Neural cell (in vitro differentiated cells): ENCODE results near the gene DENND6A. TPM values are rescaled to one million over a fixed set of nuclear protein-coding genes. Genes with fewer than 3 reads are reported as not detected.
"Not testable (repeated sequence)": the region's sequence is repeated elsewhere in the genome, so short reads cannot be mapped to it uniquely, and the experiment has no call there.

Experiments used
- H2AFZ ChIP-seq: fragments of 200-600, 300-800 bp; sonication (generic), shearing (Covaris generic); 2 replicates; pipeline ENCODE4 v1.6.0; 2014; ENCODE audit warnings: low read depth, mild to moderate bottlenecking, antibody characterized with exemption, low read length, moderate library complexity
- H3F3A ChIP-seq: fragments of 200-600 bp; shearing (Covaris generic); 2 replicates; pipeline ENCODE4 v1.6.1; 2016; ENCODE audit warnings: mild to moderate bottlenecking, moderate library complexity, mixed read lengths, antibody characterized with exemption, low read length; ENCODE audit not compliant: insufficient read depth, poor library complexity, severe bottlenecking
- H3K27ac ChIP-seq: fragments of 200-600, 300-800 bp; sonication (generic), shearing (Covaris generic); 2 replicates; pipeline ENCODE4 v1.5.1; 2014; ENCODE audit warnings: mild to moderate bottlenecking, low read length, moderate library complexity
- H3K27me3 ChIP-seq: fragments of 300-800, 200-600 bp; sonication (generic), shearing (Covaris generic); 2 replicates; pipeline ENCODE4 v1.6.0; 2014; ENCODE audit warnings: mild to moderate bottlenecking, low read depth, low read length, moderate library complexity; ENCODE audit not compliant: insufficient read depth
- H3K36me3 ChIP-seq: fragments of 300-800, 200-600 bp; sonication (generic), shearing (Covaris generic); 2 replicates; pipeline ENCODE4 v1.5.1; 2014; ENCODE audit warnings: mild to moderate bottlenecking, antibody characterized with exemption, low read length, moderate library complexity; ENCODE audit not compliant: insufficient read depth
- H3K4me2 ChIP-seq: fragments of 300-800, 200-600 bp; sonication (generic), shearing (Covaris generic); 2 replicates; pipeline ENCODE4 v1.6.0; 2014; ENCODE audit warnings: mild to moderate bottlenecking, low read length
- H3K4me3 ChIP-seq: fragments of 300-800, 200-600 bp; sonication (generic), shearing (Covaris generic); 2 replicates; pipeline ENCODE4 v1.5.1; 2014; ENCODE audit warnings: mild to moderate bottlenecking, low read length, moderate library complexity
- H3K79me2 ChIP-seq: fragments of 200-600 bp; shearing (Covaris generic); replicated peaks from 2 replicates; pipeline ENCODE4 v1.6.0; 2014; ENCODE audit warnings: mild to moderate bottlenecking, low read length, moderate library complexity; ENCODE audit not compliant: insufficient read depth
- H3K9ac ChIP-seq: fragments of 300-800, 200-600 bp; sonication (generic), shearing (Covaris generic); 2 replicates; pipeline ENCODE4 v1.6.1; 2016; ENCODE audit warnings: mild to moderate bottlenecking, low read length, mixed read lengths
- H3K9me2 ChIP-seq: fragments of 200-600 bp; shearing (Covaris generic); 2 replicates; pipeline ENCODE4 v1.6.1; 2016; ENCODE audit warnings: mild to moderate bottlenecking, low read length, mixed read lengths; ENCODE audit not compliant: insufficient read depth
- H3K9me3 ChIP-seq: fragments of 200-600, 300-800 bp; sonication (generic), shearing (Covaris generic); 2 replicates; pipeline ENCODE4 v1.6.1; 2016; ENCODE audit warnings: mild to moderate bottlenecking, mixed run types, low read length, moderate library complexity, mixed read lengths
- H4K20me1 ChIP-seq: fragments of 200-600 bp; shearing (Covaris generic); 2 replicates; pipeline ENCODE4 v1.6.1; 2016; ENCODE audit warnings: mild to moderate bottlenecking, mixed run types; ENCODE audit not compliant: insufficient read depth
- CTCF ChIP-seq: fragments of 450-650 bp; IDR thresholded peaks from 2 replicates; pipeline ENCODE4 v1.5.1; 2014; ENCODE audit warnings: antibody characterized with exemption, mild to moderate bottlenecking, moderate library complexity; ENCODE audit not compliant: poor library complexity, severe bottlenecking
- EP300 ChIP-seq: fragments of 450-650 bp; conservative IDR thresholded peaks from 2 replicates; pipeline ENCODE4 v1.6.1; 2014; ENCODE audit warnings: antibody characterized with exemption, mild to moderate bottlenecking, moderate library complexity; ENCODE audit not compliant: poor library complexity, severe bottlenecking
- EZH2 ChIP-seq: fragments of 200-600, 300-800 bp; shearing (Covaris generic), sonication (generic); IDR thresholded peaks from 2 replicates; pipeline ENCODE4 v1.6.1; 2014; ENCODE audit warnings: antibody characterized with exemption, low read length, borderline replicate concordance, mild to moderate bottlenecking; ENCODE audit not compliant: insufficient read depth, poor library complexity, severe bottlenecking
- MXI1 ChIP-seq: fragments of 450-650 bp; conservative IDR thresholded peaks from 2 replicates; pipeline ENCODE4 v1.6.1; 2014; ENCODE audit warnings: antibody characterized with exemption, mild to moderate bottlenecking; ENCODE audit not compliant: poor library complexity, severe bottlenecking
- POLR2AphosphoS5 ChIP-seq: IDR thresholded peaks from 2 replicates; pipeline ENCODE4 v1.6.1; 2012
- RAD21 ChIP-seq: fragments of 450-650 bp; conservative IDR thresholded peaks from 2 replicates; pipeline ENCODE4 v1.6.1; 2014; ENCODE audit warnings: antibody characterized with exemption, mild to moderate bottlenecking, moderate library complexity
- REST ChIP-seq: IDR thresholded peaks from 2 replicates; pipeline ENCODE4 v1.6.1; 2012; ENCODE audit warnings: borderline replicate concordance
- SMC3 ChIP-seq: fragments of 450-650 bp; conservative IDR thresholded peaks from 2 replicates; pipeline ENCODE4 v1.6.1; 2014; ENCODE audit warnings: antibody characterized with exemption, mild to moderate bottlenecking, moderate library complexity; ENCODE audit not compliant: poor library complexity
- TAF1 ChIP-seq: IDR thresholded peaks from 2 replicates; pipeline ENCODE4 v1.6.1; 2012; ENCODE audit warnings: low read depth
- polyA plus RNA-seq: library from polyadenylated mRNA; depleted of rRNA; stranded (reverse); fragments of >200 nt; gene quantifications from 2 replicates; pipeline ENCODE4 v1.2.3, GENCODE V29; 2014

DENND6A gene
- polyA plus RNA-seq, 1 donor from 2014 or later, result 24.0 TPM

DNA sequence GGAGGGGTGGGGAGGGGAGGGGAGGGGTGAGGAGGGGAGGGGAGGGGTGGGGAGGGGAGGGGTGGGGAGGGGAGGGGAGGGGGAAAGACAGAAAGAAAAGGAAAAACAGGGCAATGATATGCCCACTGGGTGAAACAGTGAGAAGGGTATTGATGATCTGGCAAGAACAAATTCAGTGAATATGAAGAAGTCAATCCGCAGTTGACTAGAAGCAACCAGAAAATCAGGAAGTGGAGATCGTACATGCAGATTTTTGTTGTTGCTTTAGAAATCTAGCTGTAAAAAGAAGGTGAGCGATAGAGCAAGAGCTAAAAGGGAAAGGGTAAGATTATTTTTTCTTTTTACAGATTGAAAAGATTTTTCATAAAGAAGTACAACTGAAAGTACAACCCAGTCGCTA, 48.1 kb downstream of the DENND6A start (continued):
- no peak for TF ChIP-seq EZH2

DNA sequence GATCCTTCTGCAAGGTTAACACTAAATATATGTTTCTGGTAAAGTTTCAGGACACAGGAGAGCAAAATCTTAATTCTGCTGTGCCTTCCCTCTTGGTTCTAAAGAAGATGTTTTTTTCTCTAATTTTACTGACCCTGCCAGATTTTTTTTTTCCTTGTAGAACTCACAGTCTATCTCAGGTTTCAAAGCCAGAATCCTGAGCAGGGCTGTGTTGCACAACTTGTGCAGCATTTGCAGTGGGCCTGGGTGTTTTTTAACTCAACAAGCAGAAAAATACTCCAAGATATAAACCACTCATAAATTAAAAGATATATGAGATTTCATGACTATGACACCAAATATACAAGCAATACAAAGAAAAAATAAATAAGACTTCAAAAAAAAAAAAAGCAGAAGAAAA, 55.5 kb downstream of the DENND6A start:
- H4K20me1 ChIP-seq, result no peaks in the 10 kb centered on the region
- no peaks in the 10 kb centered on the region for H3K9me2 ChIP-seq
- H3K9ac ChIP-seq, result no peak overlapping the region
- no peaks in the 10 kb centered on the region for H3K36me3 ChIP-seq
- no peaks in the 10 kb centered on the region for H3K9me3 ChIP-seq
- TF ChIP-seq MXI1, result no peak
- no peak for TF ChIP-seq CTCF
- TF ChIP-seq REST, result no peak
- TF ChIP-seq SMC3, result no peak
- no peak for TF ChIP-seq POLR2AphosphoS5
- no peak for TF ChIP-seq TAF1
- no peak for TF ChIP-seq EZH2
- no peak for TF ChIP-seq RAD21
- no peak for TF ChIP-seq EP300
- H3K27me3 ChIP-seq, result no peaks in the 10 kb centered on the region
- H3K4me3 ChIP-seq, result no peak overlapping the region
- H3K27ac ChIP-seq, result no peak overlapping the region
- no peak overlapping the region for H3K4me2 ChIP-seq
- no peak overlapping the region for H2AFZ ChIP-seq
- H3F3A ChIP-seq, result no peaks in the 10 kb centered on the region
- no peaks in the 10 kb centered on the region for H3K79me2 ChIP-seq

- not testable (repeated sequence) for H3K27me3 ChIP-seq, H3K27ac ChIP-seq, H3K9me3 ChIP-seq, H3K9me2 ChIP-seq, H3K4me2 ChIP-seq, H3K4me3 ChIP-seq, H4K20me1 ChIP-seq, H3K9ac ChIP-seq, H3K36me3 ChIP-seq, H3K79me2 ChIP-seq, H3F3A ChIP-seq, H2AFZ ChIP-seq
Observed at GRCh38 chr3:57634259-57634658, 58.6 kb downstream of the DENND6A start.
